DMS153 (cell line): ENCODE data around the gene NKAIN4.

Source experiments
- DNase-seq: peaks from one replicate; lab custom pipeline; 2025; lab: John Stamatoyannopoulos, UW

NKAIN4 gene

DNA sequence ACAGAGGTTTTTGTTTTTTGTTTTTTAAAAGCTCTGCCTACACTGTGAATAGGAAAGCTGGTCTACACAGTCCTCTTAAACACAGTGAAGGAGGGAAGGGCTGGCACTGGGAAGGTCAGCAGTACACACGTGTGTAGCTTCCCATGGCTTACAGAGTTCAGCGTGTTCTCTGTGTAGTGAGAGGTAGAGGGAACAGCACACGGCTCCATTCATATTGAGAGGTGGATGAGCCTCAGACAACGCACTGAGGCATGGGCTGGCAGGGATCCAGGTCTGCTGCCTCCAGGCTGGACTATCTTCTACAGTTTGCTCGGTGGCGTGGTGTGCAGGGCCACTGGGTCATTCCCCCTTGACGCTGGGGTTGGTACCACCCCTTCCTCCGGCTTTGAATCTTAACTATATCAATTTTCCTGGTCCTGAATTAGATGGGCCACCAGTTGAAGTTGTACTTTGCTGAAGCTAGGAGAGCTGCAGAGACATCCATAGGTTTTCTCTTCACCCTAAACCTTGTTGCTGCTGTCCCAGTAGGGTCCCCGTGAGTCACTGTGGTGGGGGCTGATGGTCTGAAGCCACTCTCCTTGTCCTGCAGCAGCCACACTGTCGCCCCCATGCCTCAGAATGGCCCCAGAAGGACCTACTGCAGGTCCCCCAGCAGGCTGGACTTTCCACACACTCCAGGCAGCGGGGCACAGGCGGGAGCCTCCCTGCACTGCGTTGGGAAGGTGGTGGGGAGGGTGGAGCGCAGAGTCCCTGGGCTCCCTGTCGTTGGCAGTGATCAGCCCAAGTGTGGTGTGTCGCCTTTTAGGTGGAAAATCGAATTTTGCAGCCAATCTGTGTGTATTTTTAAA lies 20.3 kb upstream of the NKAIN4 start:
- DNase-seq, result no peak

DNA sequence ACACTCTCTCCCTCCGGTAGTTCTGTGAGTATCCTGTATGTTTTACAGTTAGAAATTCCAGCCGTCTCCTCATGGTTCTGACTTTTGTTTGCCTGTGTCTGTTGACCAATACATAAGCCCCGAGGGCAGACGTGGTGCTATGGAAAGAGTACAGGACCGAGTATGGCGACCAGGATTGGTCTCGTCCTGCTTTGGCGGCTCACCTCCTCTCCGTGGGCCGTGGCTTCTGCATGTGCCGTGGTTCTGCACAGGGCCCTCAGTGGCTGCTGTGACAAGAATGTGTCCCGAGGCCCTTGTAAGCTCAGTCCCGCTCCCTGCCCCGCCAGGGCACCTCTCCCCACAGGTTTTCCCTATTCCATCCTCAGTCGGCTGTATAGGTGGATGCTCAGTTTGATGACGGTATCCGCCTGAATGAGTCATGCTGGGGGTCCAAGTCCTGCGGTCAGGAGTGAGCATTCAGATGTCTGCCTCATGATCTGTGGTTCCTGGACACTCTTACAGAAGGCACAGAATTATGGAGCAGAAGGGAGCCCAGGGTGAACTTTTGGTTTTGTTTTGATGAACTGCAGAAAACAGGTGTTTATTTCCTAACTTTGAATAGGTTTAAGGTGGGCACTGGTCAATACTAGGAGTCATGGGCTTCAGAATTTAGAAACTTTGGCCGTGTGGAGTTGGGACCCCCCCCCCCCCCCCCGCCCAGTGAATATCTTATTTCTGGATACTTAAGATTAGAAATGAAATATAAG lies 19.5 kb upstream of the NKAIN4 start:
- DNase-seq, result no peak

DNA sequence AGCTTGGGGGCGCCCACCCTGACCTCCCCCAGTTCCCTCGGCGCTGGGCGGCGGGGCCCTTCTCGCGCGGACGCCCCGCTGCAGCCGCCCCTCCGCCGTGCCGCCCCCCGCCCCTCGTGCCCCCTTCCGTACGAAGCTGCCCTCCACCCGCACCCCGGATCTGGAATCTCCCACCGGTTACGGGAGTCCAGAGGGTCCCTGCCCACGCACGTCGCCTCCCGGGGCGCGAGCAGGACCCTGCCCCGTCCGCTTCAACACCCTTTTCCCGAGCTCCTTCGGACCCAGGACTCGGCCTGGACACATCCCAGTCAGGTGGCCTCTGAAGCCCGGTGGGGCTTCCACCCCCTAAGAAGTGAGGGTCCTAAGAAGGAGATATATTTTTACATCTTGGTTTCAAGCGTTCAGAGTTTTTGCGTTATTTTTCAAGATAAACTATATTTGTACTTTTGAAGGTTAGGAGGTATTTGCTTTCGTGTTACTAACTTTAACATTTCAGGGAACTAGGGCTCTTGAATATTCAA lies 18.9 kb upstream of the NKAIN4 start:
- DNase-seq, result no peak

DNA sequence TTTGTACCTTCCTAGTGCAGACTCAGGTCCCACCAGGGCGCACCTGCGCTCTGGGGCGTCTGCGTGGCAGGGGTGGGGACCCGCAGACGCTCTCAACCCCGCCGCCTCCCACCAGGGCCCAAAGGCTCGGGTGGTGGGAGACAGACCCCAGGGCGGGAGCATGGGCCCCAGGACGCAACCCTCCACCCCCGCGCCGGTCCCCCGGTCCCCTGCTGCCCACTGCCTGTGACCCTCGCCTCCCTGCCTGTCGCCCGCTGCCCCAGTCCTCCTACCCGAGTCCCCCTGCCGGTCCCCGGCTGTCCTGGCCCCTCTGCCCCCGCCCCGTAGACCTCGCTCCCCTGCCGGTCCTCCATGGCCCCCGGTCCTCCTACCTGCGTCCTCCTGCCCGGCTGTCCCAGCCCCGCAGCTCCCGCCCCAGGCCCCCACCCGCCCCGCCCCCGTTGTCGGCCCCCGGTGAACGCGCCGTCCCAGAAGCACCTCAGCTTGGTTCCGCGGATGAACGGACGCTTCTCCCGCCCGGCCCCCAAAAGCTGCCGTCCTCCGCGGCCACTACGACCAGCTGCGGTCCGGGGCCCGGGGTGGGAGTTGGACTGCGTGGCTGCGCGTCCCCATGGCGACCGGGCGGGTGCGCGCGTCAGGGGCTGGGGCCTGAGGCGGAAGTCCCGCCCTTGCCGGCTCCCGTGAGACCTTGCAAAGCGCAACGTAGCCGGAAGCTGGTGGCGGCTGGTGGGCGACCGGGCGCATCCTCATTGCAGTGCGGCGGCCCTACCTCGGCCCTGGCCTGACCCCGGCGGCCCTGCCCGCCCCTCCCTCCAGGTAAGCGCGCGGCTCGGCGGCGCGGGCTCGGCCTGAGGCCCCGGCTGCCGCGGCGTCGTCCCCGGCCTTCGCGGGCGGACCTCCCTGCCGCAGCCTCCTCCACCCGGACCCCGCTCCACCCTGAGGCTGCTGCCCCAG lies 18.1 kb upstream of the NKAIN4 start, which contains the start of gene ARFGAP1:
TSS of gene ARFGAP1 (plus strand) at position 709 of the 954 bp plus-strand sequence. CDS start 2,768 bp downstream, outside the sequence.
- DNase-seq, result peak; percentile 65

DNA sequence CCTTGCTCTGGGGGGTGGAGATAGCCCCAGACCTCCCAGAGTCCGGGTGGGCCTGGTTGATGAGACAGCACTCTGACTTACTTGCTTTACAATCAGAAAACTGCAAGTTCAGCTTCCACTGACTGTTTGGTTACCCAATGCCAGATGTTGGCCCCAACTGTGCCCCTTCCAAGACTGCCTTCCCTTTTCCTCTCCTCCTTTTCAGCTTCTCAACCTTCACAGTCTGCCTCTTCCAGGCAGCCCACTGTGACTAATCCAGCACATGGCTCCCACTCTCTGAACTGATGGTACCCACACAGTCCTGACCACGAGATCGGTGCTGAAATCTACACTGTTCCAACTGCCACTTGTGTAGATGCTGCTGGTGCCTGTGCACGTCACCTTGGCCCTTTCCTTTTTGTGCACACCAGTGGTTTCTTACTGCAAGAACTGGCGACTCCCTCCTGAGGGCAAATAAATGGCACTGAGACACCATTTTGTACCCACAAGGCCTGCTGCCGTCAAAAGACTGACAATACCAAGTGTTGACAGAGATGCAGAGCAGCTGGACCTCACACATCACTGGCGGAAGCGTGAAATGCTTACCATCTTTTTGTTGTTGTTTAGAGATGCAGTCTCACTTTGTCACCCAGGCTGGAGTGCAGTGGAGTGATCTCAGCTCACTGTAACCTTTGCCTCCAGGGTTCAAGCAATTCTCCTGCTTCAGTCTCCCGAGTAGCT lies 16.5 kb upstream of the NKAIN4 start:
- no peak for DNase-seq

DNA sequence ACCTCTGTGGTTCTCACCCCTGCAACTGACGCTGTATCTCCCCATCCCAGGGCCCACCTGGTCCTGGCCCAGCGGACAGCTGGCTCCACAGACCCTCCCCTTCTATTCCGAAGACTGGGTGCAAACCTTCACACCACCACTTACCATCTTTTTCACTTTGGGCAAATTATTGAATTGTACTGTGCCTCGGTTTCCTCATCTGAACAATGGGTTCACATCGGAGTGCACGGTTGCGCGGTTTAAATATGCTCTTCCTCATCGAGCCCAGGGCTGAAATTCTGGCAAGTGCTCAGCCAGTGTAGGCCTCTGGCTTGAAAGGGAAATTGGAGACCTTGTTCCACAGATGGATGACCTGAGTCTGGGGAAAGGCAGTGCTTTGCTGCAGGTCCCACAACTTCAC lies 15.5 kb upstream of the NKAIN4 start:
- no peak for DNase-seq

DNA sequence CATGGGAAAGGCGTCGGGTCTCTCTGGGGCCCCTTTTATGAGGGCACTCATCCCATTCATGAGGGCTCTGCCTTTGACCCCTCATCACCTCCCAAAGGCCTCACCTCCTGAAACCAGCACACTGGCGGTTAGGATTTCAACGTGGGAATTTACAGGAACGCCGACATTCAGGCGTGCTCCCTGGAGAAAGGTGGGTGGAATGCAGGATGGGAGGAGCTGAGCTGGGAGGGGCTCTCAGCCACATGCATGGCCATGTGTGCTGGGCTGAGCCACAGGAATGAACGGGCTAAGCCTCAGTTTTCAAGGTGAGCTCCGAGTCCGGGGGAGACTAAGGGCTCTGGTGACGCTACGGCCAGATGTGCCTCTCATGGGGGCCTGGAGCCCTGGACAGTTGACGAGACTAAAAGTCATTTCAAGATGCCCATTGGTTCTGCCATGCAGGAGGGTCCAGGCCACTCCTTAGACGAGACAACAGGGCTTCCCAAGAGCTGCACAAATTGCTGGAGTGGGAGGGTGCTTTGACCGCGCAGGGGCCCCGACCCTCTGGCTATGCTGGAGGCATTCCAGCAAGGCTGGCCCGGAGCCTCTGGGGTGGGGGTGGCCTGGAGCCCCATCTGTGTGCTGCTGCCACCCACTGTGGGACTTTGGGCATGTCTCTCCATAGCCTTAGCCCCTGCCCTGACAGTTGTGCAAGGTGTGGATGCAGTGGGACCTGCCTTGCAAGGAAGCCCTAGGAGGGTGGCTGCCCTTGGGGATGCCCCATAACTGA lies 14.6 kb upstream of the NKAIN4 start:
- no peak for DNase-seq

DNA sequence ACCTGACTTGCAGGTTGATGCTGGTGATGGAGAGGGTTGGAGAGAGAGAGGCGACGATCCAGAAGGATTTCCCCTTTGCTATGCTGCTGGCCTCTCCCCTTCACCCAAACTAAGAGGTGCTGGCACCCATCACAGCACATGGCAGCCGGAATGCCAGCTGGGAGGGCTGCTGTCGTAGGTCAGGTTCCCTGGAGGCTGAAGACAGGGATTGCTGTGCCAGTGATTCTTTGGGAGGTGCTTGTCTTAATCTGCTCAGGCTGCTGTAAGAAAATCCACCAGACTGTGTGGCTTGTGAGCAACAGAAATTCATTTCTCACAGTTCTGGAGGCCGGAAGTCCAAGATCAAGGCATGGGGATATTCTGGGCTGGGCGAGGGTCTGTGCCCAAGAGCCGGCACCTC lies 14.0 kb upstream of the NKAIN4 start:
- no peak for DNase-seq

DNA sequence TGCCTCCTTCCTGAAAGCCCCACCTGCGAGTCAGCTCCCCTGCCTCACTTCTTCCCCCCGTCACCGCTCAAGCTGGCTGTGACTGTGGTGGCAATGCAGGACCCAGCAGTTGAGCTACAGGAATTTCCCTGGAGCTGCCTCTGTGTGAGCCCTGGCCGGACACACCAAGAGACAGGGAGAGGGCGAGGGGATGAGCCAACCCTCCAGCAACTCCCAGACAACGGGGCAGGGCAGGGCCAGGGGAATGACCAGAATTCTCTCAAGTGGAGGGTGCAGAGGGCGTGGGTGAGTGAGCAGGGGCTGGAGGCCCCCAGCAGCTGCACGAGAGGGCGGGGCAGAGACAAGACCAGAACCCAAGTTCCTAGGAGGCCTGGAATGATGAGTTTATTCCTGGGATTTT lies 13.4 kb upstream of the NKAIN4 start:
- DNase-seq, result no peak

DNA sequence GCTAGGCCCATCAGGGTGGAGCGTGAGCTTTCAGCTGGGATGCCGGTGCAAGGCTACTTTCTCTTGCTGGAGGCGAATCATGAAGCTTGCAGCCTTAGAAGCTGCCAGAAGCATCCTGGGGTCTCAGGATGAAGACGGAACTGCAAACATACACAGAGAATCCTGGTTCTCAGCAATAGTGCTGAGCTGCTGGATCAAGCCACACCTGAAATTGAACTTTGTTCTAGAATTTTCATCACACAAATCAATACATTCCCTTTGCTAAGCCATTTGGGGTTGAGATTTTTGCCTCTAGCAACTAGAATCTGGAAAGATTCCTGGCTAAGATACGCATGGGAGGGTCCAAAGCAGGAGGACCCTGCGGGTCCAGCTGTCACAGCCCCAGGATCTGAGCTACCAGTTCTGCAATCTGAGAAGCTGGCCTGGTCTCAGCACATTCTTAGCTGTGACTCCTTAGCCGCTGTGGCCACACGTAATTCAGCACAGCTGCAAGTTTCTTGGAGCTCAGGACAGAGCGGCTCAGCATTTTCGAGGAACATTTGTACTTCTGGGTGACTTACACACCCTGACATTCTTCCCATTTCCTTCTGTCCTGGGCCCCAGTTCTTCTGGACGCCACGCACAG lies 11.7 kb upstream of the NKAIN4 start:
- DNase-seq, result no peak

DNA sequence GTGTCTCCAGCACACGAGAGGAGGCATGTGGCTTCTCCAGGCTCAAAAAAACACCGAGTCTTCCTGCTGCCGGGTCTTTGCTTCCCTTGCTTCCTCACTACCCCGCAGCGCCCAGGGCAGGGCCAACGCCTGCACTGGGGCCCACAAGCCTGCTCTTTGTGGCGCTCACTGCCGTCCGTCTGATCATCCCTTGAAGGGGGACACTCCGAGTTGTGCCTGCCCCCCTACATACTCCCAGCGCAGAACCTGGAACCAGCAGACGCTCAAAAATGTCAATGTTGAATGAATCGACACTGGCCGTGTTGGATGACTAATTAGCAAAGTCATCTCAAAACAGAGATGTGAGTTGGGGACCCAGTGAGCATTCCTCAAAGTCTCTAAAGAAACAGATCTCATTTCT lies 10.3 kb upstream of the NKAIN4 start:
- DNase-seq, result no peak

DNA sequence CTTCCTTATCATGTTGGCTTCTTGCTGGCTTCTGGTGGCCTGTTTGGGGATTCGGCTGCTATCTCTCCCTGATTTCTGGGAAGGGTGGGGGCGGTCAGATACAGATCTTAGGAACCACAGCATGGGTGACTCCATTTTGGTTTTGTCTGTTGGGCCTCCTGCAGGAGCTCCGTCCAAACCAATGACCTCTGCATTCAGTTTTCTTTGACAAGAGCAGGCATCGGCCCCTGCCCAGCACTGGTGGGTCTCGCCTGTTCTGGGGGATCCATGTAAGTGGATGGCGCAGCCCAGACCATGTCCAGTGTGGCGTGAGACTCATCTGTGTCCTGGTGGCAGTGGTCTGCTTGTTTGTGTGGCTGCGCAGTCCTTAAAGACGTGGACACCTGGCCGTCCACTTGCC lies 9.7 kb upstream of the NKAIN4 start:
- no peak for DNase-seq

DNA sequence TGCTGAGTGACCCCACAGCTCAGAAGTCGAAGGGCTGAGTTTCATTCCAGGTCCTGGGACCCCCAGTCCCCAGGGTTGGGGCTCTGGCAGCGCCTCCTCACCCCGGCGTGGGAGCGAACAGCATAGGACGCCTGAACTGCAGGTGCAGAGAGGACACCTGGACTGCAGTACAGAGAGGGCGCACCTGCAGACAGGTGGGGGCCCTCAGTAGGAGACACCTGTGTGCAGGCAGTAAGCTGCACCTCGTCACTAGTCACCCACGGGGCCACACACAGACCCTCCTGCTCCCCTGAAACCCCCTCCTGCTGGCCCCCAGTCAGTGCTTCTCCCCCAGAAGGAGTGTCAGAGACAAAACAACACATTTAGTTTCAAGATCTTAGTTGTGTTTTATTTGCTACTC lies 8.6 kb upstream of the NKAIN4 start:
- DNase-seq, result no peak

DNA sequence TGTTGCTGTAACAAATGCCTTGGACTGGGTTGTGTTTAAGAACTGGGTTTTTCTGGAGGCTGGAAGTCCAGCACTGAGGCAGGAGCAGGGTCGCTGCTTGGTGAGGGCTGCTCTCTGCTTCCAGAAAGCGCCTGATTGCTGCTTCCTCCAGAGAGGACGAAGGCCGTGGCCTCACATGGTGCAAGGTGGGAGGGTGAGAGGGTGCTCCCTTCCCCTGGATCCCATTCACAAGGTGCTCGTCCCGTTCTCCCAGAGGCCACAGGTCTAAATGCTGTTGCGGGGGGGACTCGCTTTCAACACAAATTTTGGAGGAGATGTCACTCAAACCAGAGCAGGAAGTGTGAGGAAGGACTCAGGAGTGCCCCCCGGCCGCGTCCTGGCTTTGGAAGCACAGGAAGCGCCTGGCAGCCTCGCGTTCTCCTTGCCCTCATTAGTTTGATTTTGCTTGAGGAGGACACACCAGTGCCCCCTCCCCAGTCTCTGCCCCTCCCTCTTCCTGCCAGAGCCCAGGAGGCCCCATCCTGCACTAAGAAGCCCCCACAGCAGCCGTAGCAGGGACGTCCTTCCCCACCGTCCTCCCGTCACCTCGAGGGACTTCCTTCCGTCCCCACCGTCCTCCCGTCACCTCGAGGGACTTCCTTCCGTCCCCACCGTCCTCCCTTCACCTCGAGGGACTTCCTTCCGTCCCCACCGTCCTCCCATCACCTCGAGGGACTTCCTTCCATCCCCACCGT lies 7.7 kb upstream of the NKAIN4 start:
- no peak for DNase-seq

DNA sequence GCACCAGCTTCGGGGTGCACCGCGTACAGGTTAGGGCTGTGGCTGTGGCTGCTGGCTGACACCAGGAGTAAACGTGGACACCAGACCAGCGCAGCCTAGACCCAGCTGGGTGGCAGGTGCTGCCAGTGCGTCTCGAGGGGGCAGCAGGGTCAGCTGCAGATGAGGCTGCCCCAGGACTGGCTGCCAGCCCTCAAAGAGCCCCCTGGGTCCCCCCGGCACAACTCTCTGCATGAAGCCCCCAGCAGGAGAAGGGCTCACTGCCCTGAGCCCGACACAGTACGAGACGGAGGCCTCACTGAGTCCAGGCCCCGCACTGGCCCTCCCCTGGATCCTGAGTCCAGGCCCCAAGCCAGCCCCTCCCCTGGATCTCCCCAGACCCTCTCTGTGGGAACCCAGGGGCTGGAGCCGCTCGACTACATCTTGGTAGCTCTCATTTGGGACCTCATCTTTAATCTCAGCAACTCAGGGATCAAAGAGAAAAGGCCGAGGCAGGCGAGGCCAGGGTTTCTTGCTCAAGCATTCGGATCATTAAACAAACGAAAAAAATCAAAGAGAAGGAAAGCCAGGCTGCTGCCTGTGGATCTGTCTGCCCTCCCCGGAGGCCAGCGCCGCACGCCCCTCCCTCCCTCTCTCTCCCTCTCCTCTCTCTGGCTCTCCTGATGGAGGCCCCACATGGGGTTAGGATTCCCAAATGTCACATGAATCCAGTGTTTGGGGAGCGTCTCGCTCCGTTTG lies 7.0 kb upstream of the NKAIN4 start:
- no peak for DNase-seq

DNA sequence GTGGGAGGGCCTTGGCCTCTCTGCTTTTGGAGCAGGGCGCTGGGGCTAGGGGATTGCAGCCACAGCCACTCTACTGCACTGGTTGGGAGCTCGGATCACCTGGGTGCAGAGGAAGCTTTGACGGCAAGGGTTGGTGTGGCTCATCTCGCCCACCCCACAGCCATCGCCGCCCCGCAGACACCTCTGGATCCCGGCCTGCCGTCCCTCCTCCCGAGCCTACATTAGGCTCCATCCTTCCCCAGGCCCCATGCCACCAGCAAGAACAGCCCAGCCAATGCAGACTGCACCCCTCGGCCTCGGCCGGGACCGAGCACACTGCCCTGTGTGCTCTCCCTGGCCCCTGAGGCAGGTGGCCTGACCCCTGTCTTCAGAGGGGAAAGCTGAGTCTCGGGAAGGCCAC lies 6.3 kb upstream of the NKAIN4 start:
- no peak for DNase-seq

DNA sequence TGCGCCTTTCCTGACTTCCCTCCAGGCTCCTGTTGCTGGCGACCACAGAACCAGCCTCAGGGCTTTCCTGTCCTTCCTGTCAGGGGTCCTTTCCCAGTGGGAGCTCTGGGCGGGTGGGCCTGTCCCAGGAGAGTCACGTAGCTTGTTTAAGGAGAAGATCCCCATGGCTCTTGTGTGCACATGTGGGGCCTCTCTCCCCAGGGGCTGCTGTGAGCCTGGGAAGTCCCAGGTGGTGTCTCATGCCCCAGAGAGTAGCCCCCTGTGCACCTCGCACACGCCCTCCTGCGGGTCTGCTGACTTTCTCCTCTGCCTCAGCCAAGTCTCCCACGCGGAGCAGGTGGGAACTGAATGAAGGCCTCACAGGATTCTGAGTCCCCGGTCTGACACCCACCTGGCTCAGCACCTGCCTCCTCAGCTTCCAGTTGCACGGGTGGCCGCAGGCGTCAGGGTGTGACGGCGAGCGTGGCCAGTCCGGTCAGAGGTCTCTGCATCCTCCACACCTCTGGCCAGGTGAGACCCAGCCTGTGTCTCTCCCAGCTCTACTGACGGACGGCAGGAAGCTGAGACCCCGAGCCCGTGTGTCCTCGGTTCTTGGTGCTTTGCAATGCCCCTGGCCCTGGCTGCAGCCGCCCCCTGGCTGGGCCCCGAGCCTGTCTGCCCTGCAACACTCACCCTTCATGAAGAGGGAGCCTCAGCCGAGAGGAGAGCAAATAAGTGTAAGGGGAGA lies 5.6 kb upstream of the NKAIN4 start:
- DNase-seq, result no peak

DNA sequence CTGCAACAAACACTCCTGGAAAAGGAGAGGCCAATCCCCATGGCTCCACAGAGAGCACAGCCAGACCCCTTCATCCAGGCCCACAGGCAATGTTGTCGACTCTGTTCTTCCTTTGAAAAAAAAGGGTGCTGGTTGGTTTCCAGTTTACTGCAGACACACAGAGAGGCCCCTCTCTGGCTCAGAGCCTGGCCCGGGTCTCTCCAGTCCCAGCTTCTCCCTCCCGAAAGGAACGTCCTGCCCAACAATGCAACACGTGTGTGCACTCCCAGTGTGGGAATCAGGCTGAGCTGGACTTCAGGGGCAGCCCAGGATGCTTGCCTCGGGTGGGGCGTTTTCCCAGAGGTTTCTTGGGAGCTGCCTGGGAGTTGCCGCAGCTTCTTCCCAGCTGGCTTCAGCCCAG lies 4.5 kb upstream of the NKAIN4 start:
- DNase-seq, result no peak
